ENCODE data around the gene KRT73.
A peak's percentile ranks its signal among the peaks of the same experiment; 100 is the strongest.
"Not testable (repeated sequence)": the region's sequence is repeated elsewhere in the genome, so short reads cannot be mapped to it uniquely, and the experiment has no call there.

The KRT73 gene

DNA sequence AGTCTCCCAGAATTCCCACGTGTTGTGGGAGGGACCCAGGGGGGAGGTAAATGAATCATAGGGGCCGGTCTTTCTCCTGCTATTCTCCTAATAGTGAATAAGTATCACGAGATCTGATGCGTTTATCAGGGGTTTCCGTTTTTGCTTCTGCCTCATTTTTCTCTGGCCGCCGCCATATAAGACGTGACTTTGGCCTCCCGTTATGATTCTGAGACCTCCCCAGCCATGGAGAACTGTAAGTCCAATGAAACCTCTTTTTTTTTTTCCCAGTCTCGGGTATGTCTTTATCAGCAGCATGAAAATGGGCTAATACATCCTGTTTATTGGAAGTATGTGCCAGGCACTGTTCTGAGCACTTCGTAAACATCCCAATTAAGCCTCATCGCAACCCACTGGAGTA lies 17.9 kb downstream of the KRT73 start:
- DNase-seq (ENCODE audit: low spot score), result no peak

DNA sequence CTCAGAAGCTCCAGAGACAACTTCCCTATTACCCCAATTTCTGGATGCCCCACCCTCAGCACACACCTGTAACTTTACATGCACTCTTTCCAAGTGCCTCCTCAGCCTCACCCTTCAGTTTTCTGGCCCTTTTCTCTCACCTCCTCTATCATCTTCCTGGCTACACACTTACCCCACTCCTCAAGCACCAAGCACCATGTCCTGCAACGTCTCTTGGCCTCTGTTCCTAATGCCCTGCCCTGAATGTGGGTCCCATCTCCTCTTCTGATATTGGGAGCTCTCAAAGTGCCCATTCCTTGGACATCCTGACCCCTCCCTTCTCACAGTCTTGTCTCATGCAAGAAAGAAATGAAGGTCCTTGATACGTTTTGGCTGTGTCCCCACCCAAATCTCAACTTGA lies 18.3 kb downstream of the KRT73 start:
- DNase-seq (ENCODE audit: low spot score), result no peak

DNA sequence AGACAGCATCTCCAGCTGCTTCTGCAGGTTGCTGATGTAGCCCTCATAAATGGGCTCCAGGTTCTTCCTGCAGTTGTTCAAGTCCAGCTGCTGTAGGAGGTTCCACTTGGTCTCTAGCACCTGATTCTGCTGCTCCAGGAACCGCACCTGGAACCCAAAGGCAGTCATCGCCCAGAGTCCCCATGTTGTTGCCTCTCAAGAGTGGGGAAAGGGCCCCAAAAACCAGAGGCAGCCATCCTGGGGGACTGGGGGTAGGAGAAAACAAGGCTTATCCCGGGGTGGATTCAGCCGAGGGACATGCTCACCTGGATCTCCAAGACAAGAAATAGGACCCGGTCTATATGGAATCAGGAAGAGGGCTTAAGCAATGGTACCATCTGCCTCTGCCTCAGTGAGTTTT lies 19.4 kb downstream of the KRT73 start:
- DNase-seq (ENCODE audit: low spot score), result no peak

DNA sequence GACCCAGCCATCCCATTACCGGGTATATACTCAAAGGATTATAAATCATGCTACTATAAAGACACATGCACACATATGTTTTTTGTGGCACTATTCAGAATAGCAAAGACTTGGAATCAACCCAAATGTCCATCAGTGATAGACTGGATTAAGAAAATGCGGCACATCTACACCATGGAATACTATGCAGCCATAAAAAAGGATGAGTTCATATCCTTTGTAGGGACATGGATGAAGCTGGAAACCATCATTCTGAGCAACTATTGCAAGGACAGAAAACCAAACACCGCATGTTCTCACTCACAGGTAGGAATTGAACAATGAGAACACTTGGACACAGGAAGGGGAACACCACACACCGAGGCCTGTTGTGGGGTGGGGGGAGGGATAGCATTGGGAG lies 24.1 kb downstream of the KRT73 start:
- DNase-seq (ENCODE audit: low spot score), result not testable (repeated sequence)

DNA sequence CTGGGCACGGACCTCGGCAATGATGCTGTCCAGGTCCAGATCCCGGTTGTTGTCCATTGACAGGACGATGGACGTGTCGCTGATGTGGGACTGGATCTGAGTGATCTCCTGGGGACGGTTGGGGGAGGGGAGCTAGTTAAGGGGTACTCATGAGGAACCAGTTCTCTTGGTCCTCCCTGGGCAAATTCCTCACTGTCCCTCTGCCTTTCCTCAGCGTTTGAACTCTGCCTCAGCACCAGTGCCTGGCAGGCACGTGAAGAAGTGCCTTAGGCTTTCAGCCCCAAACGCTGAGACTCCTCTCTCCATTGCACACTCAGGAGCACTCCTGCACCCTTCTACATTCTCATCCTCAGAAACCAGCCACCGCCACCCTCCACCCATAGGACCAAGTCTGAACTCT lies 26.8 kb downstream of the KRT73 start:
- no peak for DNase-seq (ENCODE audit: low spot score)

DNA sequence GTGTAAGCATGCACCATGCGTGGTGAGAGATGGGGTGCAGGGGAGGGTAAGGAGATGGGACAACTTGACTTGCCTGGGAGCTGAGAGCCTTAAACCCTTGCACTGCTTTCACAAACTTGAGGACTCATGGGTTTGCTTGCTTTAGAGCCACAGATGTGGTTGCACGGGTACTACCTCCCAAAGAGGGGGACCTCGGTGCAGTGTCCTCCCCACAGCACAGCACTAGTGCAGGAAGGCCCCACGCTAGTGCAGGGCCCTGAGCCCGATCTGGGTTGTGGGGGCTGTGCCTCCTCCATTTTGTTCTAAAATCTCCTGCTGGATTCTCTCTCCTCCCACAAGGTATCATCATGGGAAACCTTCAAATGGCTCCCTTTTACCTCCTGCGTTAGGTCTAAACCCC lies 28.3 kb downstream of the KRT73 start:
- DNase-seq (ENCODE audit: low spot score), result no peak

DNA sequence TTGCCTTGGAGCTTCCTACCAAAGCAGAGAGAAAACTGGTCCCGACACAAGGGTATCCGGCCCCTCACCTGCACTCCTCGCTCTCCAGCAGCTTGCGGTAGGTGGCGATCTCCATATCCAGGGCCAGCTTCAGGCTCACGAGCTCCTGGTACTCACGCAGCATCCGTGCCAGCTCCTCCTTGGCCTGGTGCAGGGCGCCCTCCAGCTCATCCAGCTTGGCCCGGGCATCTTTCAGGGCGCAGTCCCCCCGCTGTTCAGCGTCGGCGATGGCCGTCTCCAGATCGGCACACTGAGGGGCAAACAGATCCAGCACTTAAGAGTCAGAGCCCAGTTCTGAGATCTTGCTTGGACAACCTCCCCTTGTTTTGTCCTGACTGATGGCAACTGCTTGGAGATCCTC lies 30.8 kb downstream of the KRT73 start:
- DNase-seq (ENCODE audit: low spot score), result no peak

DNA sequence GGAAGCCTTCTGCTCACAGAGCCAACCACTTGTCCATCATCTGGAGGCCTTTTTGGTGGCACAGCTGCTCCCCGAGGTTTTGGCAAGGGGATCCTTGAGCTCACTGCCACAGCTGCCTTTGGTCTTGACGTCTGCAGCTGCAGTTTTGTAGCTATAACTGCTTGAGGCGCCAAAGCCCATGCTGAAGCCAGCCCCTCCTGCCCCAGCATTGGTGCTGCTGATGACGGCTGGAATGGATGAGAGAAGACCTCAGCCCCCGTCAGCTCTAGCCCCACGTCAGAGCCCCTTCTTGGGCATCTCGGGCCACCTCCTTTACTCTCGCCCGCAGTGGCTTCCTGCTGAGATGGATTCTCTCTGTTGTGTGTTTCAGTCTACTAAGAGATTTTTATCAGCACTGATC lies 32.4 kb downstream of the KRT73 start:
- DNase-seq (ENCODE audit: low spot score), result no peak

DNA sequence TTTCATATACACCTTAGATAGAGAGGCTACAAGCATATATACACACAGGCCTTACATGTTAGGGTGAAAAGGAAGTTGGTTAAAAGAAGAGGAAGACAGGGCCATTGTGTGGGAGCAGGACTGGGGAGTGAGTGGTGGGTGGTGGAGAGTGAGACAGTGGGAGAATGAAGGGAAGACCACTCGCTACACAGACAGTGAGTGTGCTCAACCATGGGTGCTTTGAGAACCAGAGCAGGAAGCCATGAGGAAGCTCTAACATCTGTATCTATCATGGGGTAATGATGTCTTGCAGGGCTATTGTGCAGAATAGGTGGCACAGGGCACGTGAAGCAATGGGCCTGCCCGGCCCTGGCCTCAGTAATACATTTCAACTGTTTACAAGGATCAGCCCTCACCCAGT lies 33.3 kb downstream of the KRT73 start:
- no peak for DNase-seq (ENCODE audit: low spot score)

DNA sequence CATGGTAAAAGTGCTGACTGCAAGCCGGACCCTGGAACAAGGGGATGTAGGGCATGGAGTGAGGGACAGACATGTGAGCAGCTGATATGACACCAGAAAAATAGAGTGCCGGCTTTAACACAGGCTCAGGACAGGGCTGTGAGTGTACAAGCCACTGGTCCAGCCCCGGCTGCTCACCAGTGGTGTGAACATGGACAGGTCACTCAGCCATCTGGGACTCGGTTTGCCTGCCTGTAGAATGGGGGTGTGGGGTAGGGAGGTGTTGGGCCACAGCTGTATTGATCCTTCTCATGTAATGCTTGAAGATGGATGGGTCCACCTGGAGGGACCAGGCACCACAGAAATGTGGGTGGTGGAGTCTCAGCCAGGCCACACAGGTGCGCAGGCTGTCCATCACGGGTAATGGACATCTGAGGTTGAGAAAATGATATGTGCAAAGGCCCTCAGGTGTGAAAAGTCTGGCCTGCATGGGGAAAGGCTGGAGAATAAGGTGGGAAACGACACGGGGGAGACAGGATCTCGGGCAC lies 34.1 kb downstream of the KRT73 start:
- no peak for DNase-seq (ENCODE audit: low spot score)

DNA sequence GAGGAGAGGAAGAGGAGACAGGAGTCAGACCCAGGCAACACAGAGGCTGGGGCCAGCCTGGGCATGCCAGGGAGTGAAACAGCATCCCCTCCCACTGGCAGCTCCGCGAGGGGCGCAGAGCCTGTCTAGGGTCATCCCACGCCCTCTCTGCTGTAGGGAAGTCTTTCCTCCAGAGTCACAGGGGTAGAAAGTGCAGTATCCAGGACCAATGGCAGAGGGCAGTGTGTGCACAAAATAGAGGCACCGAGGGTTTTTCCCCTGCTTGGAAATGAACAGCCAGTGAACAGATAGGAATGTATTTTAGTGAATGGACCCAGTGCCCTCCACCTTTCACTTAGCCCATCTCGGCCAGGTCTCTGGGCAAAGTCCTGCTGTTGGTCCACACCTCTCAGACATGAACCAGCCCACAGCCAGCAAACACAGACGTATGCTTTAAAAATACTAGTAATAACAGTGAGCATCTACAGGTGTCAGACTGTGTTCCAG lies 35.3 kb downstream of the KRT73 start:
- peak; percentile 82 for DNase-seq (ENCODE audit: low spot score)

DNA sequence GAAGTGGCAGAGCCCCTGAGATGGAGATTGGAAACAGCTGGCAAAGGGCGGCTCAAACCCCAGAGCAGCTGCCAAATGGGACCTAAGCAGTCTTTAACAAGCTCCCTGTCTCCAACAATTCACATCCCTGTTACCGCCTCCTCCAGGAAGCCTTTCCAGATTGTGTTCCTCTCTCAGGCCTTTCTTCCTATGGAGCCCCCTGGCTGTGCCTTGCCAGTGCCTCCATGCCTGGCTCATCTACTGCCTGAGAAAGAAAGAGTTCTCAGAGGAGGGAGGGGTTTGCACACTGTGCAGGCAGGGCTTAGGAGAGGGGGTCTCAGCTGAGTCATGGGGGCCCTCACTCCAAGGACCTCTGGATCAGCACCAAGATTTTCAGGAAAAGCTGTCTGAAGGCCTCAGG lies 35.9 kb downstream of the KRT73 start:
- DNase-seq (ENCODE audit: low spot score), result no peak

DNA sequence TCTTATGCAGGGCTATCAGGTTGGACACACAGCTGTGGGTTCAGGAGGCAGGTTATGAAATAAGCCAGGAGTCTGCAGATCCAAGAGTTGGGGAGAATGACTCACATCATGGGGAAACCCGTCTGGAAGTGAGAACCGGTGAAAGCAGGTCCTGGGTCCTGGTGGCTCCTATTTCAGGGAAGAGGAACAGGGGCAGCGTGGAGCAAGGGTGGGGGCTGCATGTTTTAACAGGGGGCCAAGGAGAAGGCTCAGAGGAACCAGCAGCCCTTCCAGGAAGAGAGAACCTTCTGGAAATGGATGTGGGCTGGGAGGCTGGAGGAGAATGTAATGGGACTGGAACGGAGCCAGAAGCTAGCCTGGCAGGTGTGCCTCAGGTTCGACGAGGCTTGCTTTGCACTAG lies 36.9 kb downstream of the KRT73 start:
- no peak for DNase-seq (ENCODE audit: low spot score)

DNA sequence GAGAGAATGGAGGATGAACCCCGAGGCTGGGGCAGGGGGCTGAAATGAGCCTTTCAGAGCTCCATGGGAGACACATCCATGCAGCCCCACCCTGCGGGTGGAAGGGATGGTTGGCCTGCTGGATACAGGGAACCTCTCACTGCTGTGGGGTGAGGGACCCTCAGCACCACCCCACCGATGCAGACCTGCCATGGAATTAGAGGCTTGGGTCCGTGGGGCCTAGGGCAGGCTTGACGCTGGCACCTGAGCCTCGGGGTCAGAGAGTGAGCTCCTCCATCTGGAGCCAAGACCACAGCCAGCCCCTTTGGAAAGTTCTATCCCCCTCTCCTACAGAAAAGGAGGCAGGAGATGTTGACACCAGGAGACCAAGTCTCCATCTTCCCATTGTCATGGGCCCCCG lies 37.3 kb downstream of the KRT73 start:
- DNase-seq (ENCODE audit: low spot score), result no peak

DNA sequence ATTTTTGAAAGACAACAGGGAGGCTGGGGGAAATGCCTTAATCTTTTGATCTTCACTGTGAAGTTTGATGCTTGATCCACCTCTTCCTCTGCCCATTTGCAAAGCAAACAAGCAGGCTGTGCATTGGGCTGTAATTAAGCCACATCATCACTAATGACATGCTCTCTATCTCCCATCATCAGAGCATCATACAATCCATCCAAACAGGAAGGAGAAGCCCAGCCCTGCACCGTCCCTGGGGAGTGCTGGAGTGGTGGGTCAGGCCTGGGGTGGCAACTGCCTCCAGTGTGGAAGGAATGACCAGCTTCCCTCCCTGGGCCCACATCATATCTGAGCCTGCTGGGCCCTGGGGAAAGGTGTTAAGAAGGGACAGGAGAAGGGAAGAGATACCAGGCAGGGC lies 37.9 kb downstream of the KRT73 start:
- no peak for DNase-seq (ENCODE audit: low spot score)

DNA sequence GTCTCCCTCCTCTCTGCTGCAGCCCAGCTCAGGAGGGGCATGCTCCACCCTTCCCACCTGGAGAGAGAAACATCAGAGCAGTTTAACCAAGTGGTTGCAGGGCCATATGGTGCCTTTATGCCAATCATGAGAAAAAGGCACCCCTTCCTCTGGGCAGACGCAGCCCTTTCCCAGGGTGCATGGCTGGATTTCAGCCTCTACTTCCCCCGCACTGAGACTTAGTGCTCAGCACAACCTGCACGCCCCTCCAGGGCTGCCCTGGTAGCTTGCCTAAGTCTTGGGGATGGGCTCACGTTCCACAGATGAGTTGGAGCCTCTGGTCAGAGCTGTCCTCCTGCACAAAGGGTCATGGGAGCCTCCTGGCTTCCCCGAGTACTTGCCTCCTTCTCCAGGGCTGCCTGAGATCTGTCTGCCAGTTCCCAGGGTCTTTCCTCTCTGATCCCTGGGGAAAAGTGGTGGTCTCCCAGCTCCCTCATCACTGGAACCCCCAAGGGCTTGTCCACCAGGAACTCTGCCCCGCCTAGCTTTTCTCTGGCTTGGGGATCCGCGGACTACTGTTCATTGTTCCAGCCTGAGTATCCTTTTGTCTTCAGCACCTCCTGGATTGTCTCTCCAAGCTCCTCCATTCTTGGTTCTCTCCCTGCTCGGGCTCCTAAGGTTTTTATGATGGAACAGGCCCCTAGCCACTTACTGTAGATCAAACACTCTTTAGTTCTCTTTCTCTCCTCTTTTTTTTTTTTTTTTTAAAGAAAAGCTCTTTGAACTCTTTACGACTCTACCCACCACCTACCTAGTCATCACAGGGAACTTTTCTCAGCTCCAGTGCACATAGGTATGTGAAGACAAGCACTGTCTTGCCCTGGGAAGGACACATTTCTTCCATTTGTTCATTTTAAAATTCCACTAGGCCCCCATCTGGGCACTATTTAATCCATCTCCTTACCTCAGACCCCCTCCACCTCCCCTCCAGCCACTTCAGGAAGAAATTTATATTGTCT lies 38.6 kb downstream of the KRT73 start:
- no peak for DNase-seq (ENCODE audit: low spot score)

DNA sequence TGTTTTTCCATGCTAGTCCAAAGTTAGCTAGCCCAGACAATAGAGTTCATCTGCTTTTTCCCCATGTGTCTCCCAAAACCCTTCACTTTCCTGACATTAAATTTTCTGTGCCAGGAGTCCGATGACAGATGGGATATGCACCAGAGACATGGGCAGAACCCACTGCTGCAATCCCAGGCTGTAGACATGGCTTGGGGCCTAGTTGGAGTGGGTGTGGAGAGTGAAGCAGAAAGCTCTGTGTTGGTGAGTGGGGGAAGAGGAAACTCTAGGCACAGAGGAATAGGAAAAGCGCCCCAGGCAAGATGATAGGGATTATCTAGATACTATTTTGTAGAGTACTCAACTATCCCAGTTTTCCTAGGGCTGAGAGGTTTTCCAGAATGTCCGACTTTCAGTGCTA lies 39.9 kb downstream of the KRT73 start:
- no peak for DNase-seq (ENCODE audit: low spot score)

DNA sequence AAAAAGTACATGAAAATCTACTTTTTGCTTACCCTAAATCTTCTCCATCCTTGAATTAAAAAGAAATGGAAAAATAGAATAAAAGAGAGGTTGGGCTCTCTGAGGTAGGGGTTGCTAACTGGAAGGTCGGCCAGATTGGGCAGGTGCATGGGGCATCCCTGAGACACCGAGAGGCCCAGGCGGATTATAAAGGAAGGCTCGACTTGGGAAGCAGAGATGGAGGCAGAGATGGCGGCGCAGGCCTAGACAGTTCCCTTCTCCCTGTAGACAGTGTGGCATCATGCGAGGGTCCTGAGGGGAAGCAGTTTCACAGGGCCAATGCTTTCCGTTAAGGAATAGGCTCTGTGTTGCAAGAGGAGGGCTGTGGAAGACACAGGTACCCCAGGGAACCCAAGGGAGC lies 41.0 kb downstream of the KRT73 start:
- DNase-seq (ENCODE audit: low spot score), result no peak

DNA sequence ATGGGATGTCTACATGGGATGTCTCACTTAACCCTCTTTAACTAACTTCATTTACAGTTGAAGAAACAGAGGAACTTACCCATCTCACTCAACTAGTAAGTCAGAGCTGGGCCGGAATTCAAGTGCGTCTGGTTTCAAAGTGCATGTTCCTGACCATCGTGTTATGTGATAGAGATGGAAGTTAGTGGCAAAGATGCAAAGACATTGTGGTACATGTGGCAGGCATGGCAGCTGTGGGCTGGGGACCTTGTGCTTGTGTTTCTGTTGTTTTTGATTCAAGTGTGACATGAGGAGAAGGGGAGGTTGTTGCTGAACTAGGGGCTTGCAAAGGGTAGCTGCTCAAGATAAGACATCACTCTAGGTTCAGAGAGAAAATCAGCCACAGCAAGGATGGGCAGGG lies 42.4 kb downstream of the KRT73 start:
- DNase-seq (ENCODE audit: low spot score), result no peak

DNA sequence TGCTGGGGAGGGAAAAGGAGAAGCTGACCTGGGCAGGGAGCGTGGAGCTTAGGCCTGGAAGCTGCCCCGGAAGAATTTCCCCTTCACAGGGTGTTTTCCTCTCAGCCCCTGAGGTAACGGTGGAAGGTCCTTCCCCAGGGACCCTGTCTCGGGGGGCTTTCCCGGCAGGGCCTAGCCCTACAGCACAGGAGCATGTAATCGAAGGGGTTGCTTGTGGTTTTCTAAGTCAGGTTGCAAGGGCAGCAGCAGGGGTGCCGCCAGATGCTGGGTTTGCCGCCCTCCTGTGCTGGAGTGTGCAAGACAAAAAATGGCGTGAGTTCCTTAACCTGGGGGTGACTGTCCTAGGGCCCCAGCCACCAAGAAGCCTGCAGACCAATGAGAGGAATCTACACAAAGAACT lies 43.1 kb downstream of the KRT73 start:
- DNase-seq (ENCODE audit: low spot score), result no peak

DNA sequence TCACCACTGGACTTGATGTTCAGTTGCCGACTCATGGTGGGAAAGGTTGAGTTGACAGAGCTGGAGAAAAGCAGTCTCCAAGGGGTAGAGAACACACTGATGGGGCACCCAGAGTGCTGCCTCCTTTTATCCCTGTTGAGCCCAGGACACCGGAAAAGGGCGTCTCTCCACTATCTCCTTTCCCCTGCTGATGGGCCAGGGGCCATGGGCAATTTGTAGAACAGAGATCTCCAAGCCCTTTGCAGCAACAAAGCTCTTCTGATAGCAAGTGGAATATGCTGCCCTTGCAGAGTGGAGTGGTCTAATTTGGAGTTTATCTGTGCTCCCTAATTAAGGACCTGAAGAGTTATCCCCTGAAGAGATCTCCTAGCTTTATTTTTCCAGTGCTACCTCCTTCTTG lies 44.6 kb downstream of the KRT73 start, which contains the start of gene KRT74:
TSS of gene KRT74 (minus strand) at position 101 of the 400 bp plus-strand sequence. CDS start at position 35, 66 bp downstream.
- no peak for DNase-seq (ENCODE audit: low spot score)

DNA sequence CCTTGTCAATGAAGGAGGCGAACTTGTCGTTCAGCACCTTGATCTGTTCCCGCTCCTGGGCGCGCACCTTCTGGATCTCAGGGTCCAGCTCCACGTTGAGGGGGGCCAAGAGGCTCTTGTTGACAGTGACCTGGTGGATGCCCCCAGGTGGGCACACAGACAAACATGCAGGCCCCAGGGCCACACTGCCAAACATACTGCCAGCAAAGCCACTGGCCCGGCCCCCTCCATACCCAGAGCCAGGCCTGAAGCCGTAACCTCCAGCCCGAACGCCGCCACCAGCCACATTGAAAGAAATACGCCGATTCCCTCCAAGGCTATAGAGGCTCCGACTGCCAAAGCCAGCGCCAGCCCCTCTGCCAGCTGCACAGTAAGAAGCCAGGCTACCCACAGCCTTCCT lies 45.1 kb downstream of the KRT73 start:
- no peak for DNase-seq (ENCODE audit: low spot score)

DNA sequence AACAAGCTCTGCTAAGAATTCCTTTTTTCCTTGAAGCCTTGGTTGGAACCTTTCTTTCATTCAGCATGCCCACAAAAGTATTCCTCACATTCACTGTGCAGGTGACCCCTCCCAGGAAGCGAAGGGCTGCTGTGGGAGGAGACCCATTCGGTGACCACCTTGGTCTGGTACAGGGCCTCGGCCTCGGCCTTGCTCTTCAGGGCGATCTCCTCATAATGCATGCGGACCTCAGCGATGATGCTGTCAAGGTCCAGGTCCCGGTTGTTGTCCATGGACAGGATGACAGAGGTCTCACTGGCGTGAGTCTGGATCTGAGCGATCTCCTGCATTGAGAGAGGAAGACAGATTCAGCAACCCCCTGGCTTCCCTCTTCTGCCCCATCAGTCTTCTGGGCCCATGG lies 47.8 kb downstream of the KRT73 start:
- no peak for DNase-seq (ENCODE audit: low spot score)

DNA sequence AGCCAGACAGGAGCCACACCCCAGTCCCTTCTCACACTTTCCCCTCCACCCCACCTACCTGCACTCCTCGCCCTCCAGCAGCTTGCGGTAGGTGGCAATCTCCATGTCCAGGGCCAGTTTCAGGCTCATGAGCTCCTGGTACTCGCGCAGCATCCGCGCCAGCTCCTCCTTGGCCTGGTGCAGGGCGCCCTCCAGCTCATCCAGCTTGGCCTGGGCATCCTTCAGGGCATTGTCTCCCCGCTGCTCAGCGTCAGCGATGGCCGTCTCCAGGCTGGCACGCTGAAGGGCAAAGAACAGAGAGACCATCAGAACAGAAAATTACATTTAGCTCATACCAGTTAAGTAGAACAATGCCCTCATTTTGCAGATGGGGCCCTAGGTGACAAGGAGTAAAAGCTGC lies 50.2 kb downstream of the KRT73 start:
- DNase-seq (ENCODE audit: low spot score), result no peak

Measured in LoVo (cell line).